HL-60 (cell line): ENCODE results near the gene AP3S1.
"Not testable (repeated sequence)": the region's sequence is repeated elsewhere in the genome, so short reads cannot be mapped to it uniquely, and the experiment has no call there.

Experiments used
- DNase-seq, 2 experiments: peaks; one replicate each; pipeline ENCODE4 v3.0.0-alpha.2; 2010 to 2020; ENCODE audit warnings: low read depth in 1 of 2, low spot score in 1 of 2
- H3K27ac ChIP-seq: fragments of 250-450 bp; sonication (Bioruptor Pico); replicated peaks from 2 replicates; pipeline ENCODE4 v1.5.1; 2020; ENCODE audit warnings: mild to moderate bottlenecking, moderate library complexity
- H3K27me3 ChIP-seq: fragments of 250-450 bp; sonication (Bioruptor Pico); 2 replicates; pipeline ENCODE4 v1.5.1; 2021; ENCODE audit warnings: mild to moderate bottlenecking, moderate library complexity; ENCODE audit not compliant: insufficient read depth, poor library complexity, severe bottlenecking
- H3K4me3 ChIP-seq: replicated peaks from 2 replicates; pipeline ENCODE4 v1.5.1; 2011; ENCODE audit warnings: mild to moderate bottlenecking, control low read depth, low read length; ENCODE audit not compliant: insufficient read depth
- CTCF ChIP-seq: IDR thresholded peaks from one replicate; pipeline ENCODE4 v1.5.1; 2011; ENCODE audit warnings: low read length, control low read depth, inconsistent platforms; ENCODE audit not compliant: insufficient read depth
- GABPA ChIP-seq: IDR thresholded peaks from 2 replicates; pipeline ENCODE4 v1.6.1; 2012; ENCODE audit warnings: low read depth
- POLR2AphosphoS5 ChIP-seq: IDR thresholded peaks from 2 replicates; pipeline ENCODE4 v1.6.1; 2012; ENCODE audit warnings: low read depth
- REST ChIP-seq: IDR thresholded peaks from 2 replicates; pipeline ENCODE4 v1.6.1; 2012; ENCODE audit warnings: low read depth; ENCODE audit not compliant: insufficient replicate concordance
- SPI1 ChIP-seq: IDR thresholded peaks from 2 replicates; pipeline ENCODE4 v1.6.1; 2012; ENCODE audit warnings: low read depth, mild to moderate bottlenecking, borderline replicate concordance

AP3S1 gene

GRCh38 chr5:115873392-115873791, 31.7 kb downstream of the AP3S1 start:
- no peaks in the 10 kb centered on the region for H3K27me3 ChIP-seq

GRCh38 chr5:115875447-115875846, 33.7 kb downstream of the AP3S1 start:
- H3K27me3 ChIP-seq, result no peaks in the 10 kb centered on the region
- no peak overlapping the region for H3K4me3 ChIP-seq
- H3K27ac ChIP-seq, result no peak overlapping the region
- no peak for DNase-seq
- TF ChIP-seq GABPA (no peak), CTCF (no peak), SPI1 (no peak), POLR2AphosphoS5 (no peak)

More at GRCh38 chr5:115873392-115873791, 31.7 kb downstream of the AP3S1 start:
- no peak for DNase-seq
- TF ChIP-seq GABPA, result no peak
- TF ChIP-seq CTCF, result no peak
- TF ChIP-seq POLR2AphosphoS5, result no peak
- no peak for TF ChIP-seq SPI1
- TF ChIP-seq REST, result no peak
- no peak overlapping the region for H3K4me3 ChIP-seq
- H3K27ac ChIP-seq, result no peak overlapping the region

- H3K27me3 ChIP-seq, H3K27ac ChIP-seq, DNase-seq, H3K4me3 ChIP-seq: not testable (repeated sequence)
Observed at GRCh38 chr5:115877342-115877741, 35.6 kb downstream of the AP3S1 start.

- not testable (repeated sequence) for H3K4me3 ChIP-seq, DNase-seq, H3K27me3 ChIP-seq, H3K27ac ChIP-seq
Observed at GRCh38 chr5:115882434-115882833, 40.7 kb downstream of the AP3S1 start.

- H3K27me3 ChIP-seq, result no peaks in the 10 kb centered on the region
- H3K4me3 ChIP-seq, result no peak overlapping the region
- TF ChIP-seq POLR2AphosphoS5 (no peak), SPI1 (no peak)
- no peak overlapping the region for H3K27ac ChIP-seq
- DNase-seq, result no peak
Observed at GRCh38 chr5:115884704-115885103, 43.0 kb downstream of the AP3S1 start.

- DNase-seq, H3K4me3 ChIP-seq: not testable (repeated sequence)
Observed at GRCh38 chr5:115885208-115885607, 43.5 kb downstream of the AP3S1 start.

GRCh38 chr5:115888027-115888426, 46.3 kb downstream of the AP3S1 start:
- H3K27ac ChIP-seq, result no peak overlapping the region
- no peak overlapping the region for H3K4me3 ChIP-seq
- TF ChIP-seq SPI1 (no peak), GABPA (no peak), REST (no peak), CTCF (no peak), POLR2AphosphoS5 (no peak)
- no peaks in the 10 kb centered on the region for H3K27me3 ChIP-seq
- no peak for DNase-seq

More at GRCh38 chr5:115885208-115885607, 43.5 kb downstream of the AP3S1 start:
- not testable (repeated sequence) for H3K27ac ChIP-seq, H3K27me3 ChIP-seq
